Measurements from ENCODE around the gene EPHB4.

DNA sequence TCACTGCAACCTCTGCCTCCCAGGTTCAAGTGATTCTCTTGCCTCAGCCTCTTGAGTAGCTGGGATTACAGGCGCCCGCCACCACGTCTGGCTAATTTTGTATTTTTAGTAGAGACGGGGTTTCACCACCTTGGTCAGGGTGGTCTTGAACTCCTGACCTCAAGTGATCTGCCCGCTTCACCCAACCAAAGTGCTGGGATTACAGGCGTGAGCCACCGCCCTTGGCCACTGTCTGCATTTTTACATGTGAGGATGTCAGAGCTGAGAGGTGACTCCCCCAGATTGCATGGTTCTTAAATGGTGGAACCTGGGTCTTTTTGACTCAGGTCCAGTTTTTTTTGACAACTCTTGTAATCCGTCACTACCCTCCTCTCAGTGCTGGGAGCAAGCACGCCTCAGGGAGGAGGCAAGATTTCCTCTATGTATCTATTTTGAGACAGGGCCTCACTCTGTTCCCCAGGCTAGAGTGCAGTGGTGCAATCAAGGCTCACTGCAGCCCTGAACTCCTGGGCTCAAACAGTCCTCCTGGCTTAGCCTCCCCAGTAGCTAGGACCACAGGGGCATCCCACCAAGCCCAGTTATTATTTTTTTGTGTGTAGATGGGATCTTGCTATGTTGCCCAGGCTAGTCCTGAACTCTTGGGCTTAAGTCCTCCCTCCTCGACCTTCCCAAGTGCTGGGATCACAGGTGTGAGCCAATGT lies 46.4 kb upstream of the EPHB4 start:
- TF ChIP-seq, protein P1, sequence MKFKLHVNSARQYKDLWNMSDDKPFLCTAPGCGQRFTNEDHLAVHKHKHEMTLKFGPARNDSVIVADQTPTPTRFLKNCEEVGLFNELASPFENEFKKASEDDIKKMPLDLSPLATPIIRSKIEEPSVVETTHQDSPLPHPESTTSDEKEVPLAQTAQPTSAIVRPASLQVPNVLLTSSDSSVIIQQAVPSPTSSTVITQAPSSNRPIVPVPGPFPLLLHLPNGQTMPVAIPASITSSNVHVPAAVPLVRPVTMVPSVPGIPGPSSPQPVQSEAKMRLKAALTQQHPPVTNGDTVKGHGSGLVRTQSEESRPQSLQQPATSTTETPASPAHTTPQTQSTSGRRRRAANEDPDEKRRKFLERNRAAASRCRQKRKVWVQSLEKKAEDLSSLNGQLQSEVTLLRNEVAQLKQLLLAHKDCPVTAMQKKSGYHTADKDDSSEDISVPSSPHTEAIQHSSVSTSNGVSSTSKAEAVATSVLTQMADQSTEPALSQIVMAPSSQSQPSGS (IDR thresholded peaks at IDR 0.05; ENCODE audit: low read length) = no peak
- TF ChIP-seq CREM (IDR thresholded peaks at IDR 0.05; ENCODE audit: low read depth) (no peak), POLR2A (IDR thresholded peaks at IDR 0.05; ENCODE audit: low read depth, low read length) (no peak), MXI1 (IDR thresholded peaks at IDR 0.05; ENCODE audit: low read depth, low read length) (no peak), ZNF274 (IDR thresholded peaks at IDR 0.05; ENCODE audit: insufficient read depth, insufficient read length) (no peak), ASH2L (IDR thresholded peaks at IDR 0.05; ENCODE audit: borderline replicate concordance, low read depth) (no peak), HDAC6 (IDR thresholded peaks at IDR 0.05; ENCODE audit: unreplicated experiment) (no peak), RFX5 (IDR thresholded peaks at IDR 0.05; ENCODE audit: low read depth, low read length) (no peak), HDAC2 (IDR thresholded peaks at IDR 0.05) (no peak)
- TF ChIP-seq, protein P2, sequence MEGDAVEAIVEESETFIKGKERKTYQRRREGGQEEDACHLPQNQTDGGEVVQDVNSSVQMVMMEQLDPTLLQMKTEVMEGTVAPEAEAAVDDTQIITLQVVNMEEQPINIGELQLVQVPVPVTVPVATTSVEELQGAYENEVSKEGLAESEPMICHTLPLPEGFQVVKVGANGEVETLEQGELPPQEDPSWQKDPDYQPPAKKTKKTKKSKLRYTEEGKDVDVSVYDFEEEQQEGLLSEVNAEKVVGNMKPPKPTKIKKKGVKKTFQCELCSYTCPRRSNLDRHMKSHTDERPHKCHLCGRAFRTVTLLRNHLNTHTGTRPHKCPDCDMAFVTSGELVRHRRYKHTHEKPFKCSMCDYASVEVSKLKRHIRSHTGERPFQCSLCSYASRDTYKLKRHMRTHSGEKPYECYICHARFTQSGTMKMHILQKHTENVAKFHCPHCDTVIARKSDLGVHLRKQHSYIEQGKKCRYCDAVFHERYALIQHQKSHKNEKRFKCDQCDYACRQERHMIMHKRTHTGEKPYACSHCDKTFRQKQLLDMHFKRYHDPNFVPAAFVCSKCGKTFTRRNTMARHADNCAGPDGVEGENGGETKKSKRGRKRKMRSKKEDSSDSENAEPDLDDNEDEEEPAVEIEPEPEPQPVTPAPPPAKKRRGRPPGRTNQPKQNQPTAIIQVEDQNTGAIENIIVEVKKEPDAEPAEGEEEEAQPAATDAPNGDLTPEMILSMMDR (IDR thresholded peaks at IDR 0.05 in 2 of 3, conservative IDR thresholded peaks at IDR 0.05 in 1 of 3; ENCODE audit: control insufficient read depth in 2 of 3, extremely low read depth in 1 of 3, insufficient read depth in 1 of 3, low read depth in 3 of 3, low read length in 3 of 3) = no peak
- TF ChIP-seq, protein P3, sequence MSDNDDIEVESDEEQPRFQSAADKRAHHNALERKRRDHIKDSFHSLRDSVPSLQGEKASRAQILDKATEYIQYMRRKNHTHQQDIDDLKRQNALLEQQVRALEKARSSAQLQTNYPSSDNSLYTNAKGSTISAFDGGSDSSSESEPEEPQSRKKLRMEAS (IDR thresholded peaks at IDR 0.05; ENCODE audit: low read depth, low read length) = no peak
- TF ChIP-seq, protein P4, sequence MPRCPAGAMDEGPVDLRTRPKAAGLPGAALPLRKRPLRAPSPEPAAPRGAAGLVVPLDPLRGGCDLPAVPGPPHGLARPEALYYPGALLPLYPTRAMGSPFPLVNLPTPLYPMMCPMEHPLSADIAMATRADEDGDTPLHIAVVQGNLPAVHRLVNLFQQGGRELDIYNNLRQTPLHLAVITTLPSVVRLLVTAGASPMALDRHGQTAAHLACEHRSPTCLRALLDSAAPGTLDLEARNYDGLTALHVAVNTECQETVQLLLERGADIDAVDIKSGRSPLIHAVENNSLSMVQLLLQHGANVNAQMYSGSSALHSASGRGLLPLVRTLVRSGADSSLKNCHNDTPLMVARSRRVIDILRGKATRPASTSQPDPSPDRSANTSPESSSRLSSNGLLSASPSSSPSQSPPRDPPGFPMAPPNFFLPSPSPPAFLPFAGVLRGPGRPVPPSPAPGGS (IDR thresholded peaks at IDR 0.05; ENCODE audit: borderline replicate concordance, insufficient read depth, low read depth, low read length, poor library complexity, severe bottlenecking) = no peak
